HCT116 (cell line): ENCODE measurements around the gene ZCCHC2. TPM values are rescaled to one million over a fixed set of nuclear protein-coding genes. Genes with fewer than 3 reads are reported as not detected.

Source experiments
- ATAC-seq: fragments of 200-7000 bp; cut with Tn5 transposase; 2 replicates; pipeline ENCODE4 v1.9.1; 2020; ENCODE audit warnings: mild to moderate bottlenecking, moderate library complexity
- BruUV-seq: library from RNA; stranded (reverse); fragments of 400-500 nt; replicated peaks from 2 replicates; lab custom pipeline; 2021; lab: Mats Ljungman, UMichigan
- CTCF ChIA-PET: fragments of 300-600 bp; sonication (Branson Sonifier 250); formaldehyde crosslinking; loops from one replicate; lab custom pipeline; 2021; ENCODE audit warnings: antibody characterized with exemption; lab: Charles Lee
- POLR2A ChIA-PET: fragments of 300-600, 350-600 bp; sonication (Branson Sonifier 250); formaldehyde crosslinking; loops from one replicate; lab custom pipeline; 2021; ENCODE audit warnings: antibody characterized with exemption; lab: Charles Lee
- RAD21 ChIA-PET, 2 experiments: fragments of 300-600 bp; sonication (Branson Sonifier 250); formaldehyde crosslinking; loops; one replicate each; lab custom pipeline; 2023; ENCODE audit warnings: low total read pairs in 2 of 2; ENCODE audit not compliant: uncharacterized antibody in 2 of 2, unreplicated experiment in 2 of 2, low non-redundant PET in 1 of 2; lab: Charles Lee
- DNase-seq: peaks from one replicate; pipeline ENCODE4 v3.0.0-alpha.2; 2010; ENCODE audit warnings: low read depth, low spot score
- H2AFZ ChIP-seq: fragments of 200-600 bp; shearing (Covaris generic), sonication (generic); 2 replicates; pipeline ENCODE4 v1.6.1; 2017; ENCODE audit warnings: low read depth, mixed run types, mixed read lengths, antibody characterized with exemption, low read length; ENCODE audit not compliant: poor library complexity, severe bottlenecking
- H3K27ac ChIP-seq: 2 replicates; pipeline ENCODE4 v1.5.1; 2012; ENCODE audit warnings: low read depth, low read length
- H3K27me3 ChIP-seq: fragments of 200-600 bp; sonication (generic); 2 replicates; pipeline ENCODE4 v1.6.1; 2016; ENCODE audit warnings: mixed run types, low read length, mixed read lengths; ENCODE audit not compliant: insufficient read depth
- H3K36me3 ChIP-seq, 2 experiments: fragments of 200-500 bp in 1 of 2; fragments of 200-600 bp in 1 of 2; sonication (Bioruptor generic) in 1 of 2; sonication (generic) in 1 of 2; 2 replicates each; pipeline versions ENCODE4 v1.5.1 to v1.6.1; 2014 to 2016; ENCODE audit warnings: low read length in 2 of 2, inconsistent platforms in 1 of 2, mixed read lengths in 1 of 2, mixed run types in 1 of 2; ENCODE audit not compliant: insufficient read depth in 2 of 2, control insufficient read depth in 1 of 2
- H3K4me1 ChIP-seq, 2 experiments: fragments of 200-600 bp in 1 of 2; sonication (generic) in 1 of 2; 2 replicates each; pipeline versions ENCODE4 v1.5.1 to v1.6.1; 2012 to 2017; ENCODE audit warnings: low read length in 2 of 2, inconsistent platforms in 1 of 2, mild to moderate bottlenecking in 1 of 2, mixed read lengths in 1 of 2, mixed run types in 1 of 2, moderate library complexity in 1 of 2; ENCODE audit not compliant: insufficient read depth in 2 of 2, control insufficient read depth in 1 of 2
- H3K4me2 ChIP-seq: fragments of 200-600 bp; sonication (generic); 2 replicates; pipeline ENCODE4 v1.6.1; 2017; ENCODE audit warnings: mixed run types, low read length, mixed read lengths
- H3K4me3 ChIP-seq, 2 experiments: fragments of 200-600 bp in 1 of 2; sonication (generic) in 1 of 2; replicated peaks in 1 of 2; 2 replicates each; pipeline ENCODE4 v1.5.1; 2011 to 2016; ENCODE audit warnings: low read length in 2 of 2, control low read depth in 1 of 2, low read depth in 1 of 2, mild to moderate bottlenecking in 1 of 2, mixed read lengths in 1 of 2, mixed run types in 1 of 2
- H3K79me2 ChIP-seq: fragments of 200-600 bp; sonication (generic); 2 replicates; pipeline ENCODE4 v1.6.1; 2017; ENCODE audit warnings: mild to moderate bottlenecking, mixed run types, low read length, moderate library complexity, mixed read lengths; ENCODE audit not compliant: insufficient read depth
- H3K9ac ChIP-seq: fragments of 200-600 bp; sonication (generic); 2 replicates; pipeline ENCODE4 v1.6.1; 2016; ENCODE audit warnings: low read length, mixed read lengths
- H3K9me2 ChIP-seq: fragments of 200-600 bp; sonication (generic), shearing (Covaris generic); 2 replicates; pipeline ENCODE4 v1.6.1; 2017; ENCODE audit warnings: mixed run types, mild to moderate bottlenecking, moderate library complexity; ENCODE audit not compliant: insufficient read depth
- H3K9me3 ChIP-seq, 2 experiments: fragments of 200-500 bp in 1 of 2; fragments of 200-600 bp in 1 of 2; sonication (Bioruptor generic) in 1 of 2; sonication (generic) in 1 of 2; 2 replicates each; pipeline ENCODE4 v1.6.1; 2014 to 2017; ENCODE audit warnings: low read length in 2 of 2, mixed read lengths in 2 of 2, inconsistent platforms in 1 of 2, low read depth in 1 of 2, mild to moderate bottlenecking in 1 of 2, mixed run types in 1 of 2, moderate library complexity in 1 of 2; ENCODE audit not compliant: control insufficient read depth in 1 of 2, insufficient read depth in 1 of 2
- H4K20me1 ChIP-seq: fragments of 200-600 bp; sonication (generic), shearing (Covaris generic); 2 replicates; pipeline ENCODE4 v1.6.1; 2017; ENCODE audit warnings: mixed run types, mild to moderate bottlenecking, moderate library complexity; ENCODE audit not compliant: insufficient read depth
- ATF3 ChIP-seq: IDR thresholded peaks from 2 replicates; pipeline ENCODE4 v1.6.1; 2012
- CBX3 ChIP-seq: IDR thresholded peaks from 2 replicates; pipeline ENCODE4 v1.6.1; 2012; ENCODE audit warnings: low read depth
- ELF1 ChIP-seq: IDR thresholded peaks from 2 replicates; pipeline ENCODE4 v1.6.1; 2012; ENCODE audit warnings: low read depth, borderline replicate concordance
- EZH2 ChIP-seq: fragments of 200-600 bp; sonication (generic); IDR thresholded peaks from 2 replicates; pipeline ENCODE4 v1.6.1; 2017; ENCODE audit warnings: antibody characterized with exemption, mixed run types
- FOSL1 ChIP-seq: IDR thresholded peaks from 2 replicates; pipeline ENCODE4 v1.6.1; 2012; ENCODE audit warnings: low read depth
- JUND ChIP-seq: IDR thresholded peaks from 2 replicates; pipeline ENCODE4 v1.6.1; 2012
- MAX ChIP-seq: IDR thresholded peaks from 2 replicates; pipeline ENCODE4 v1.6.1; 2012
- POLR2AphosphoS5 ChIP-seq: IDR thresholded peaks from 2 replicates; pipeline ENCODE4 v1.6.1; 2011; ENCODE audit warnings: mild to moderate bottlenecking, low read depth, low read length, moderate library complexity
- RAD21 ChIP-seq: IDR thresholded peaks from 2 replicates; pipeline ENCODE4 v1.6.1; 2012; ENCODE audit warnings: low read depth, mild to moderate bottlenecking
- SIN3A ChIP-seq: IDR thresholded peaks from 2 replicates; pipeline ENCODE4 v1.6.1; 2012; ENCODE audit warnings: low read depth
- SRF ChIP-seq: IDR thresholded peaks from 2 replicates; pipeline ENCODE4 v1.6.1; 2012; ENCODE audit warnings: low read depth
- YY1 ChIP-seq: IDR thresholded peaks from 2 replicates; pipeline ENCODE4 v1.6.1; 2011; ENCODE audit warnings: low read length, low read depth, moderate library complexity, mild to moderate bottlenecking; ENCODE audit not compliant: insufficient replicate concordance; ENCODE audit errors: extremely low read depth
- ZBTB33 ChIP-seq: IDR thresholded peaks from 2 replicates; pipeline ENCODE4 v1.6.1; 2011; ENCODE audit warnings: mild to moderate bottlenecking, low read length, moderate library complexity; ENCODE audit not compliant: insufficient replicate concordance; ENCODE audit errors: extremely low read depth
- ZFX ChIP-seq: fragments of 450-650 bp; IDR thresholded peaks from 2 replicates; pipeline ENCODE4 v1.6.1; 2017
- ZNF274 ChIP-seq: fragments of 200-500 bp; sonication (Bioruptor generic); IDR thresholded peaks from 2 replicates; pipeline ENCODE4 v1.6.1; 2014; ENCODE audit warnings: mild to moderate bottlenecking, low read depth, low read length, inconsistent platforms
- intact Hi-C: fragments of 100-400 bp; cut with micrococcal nuclease; formaldehyde crosslinking; loops from 2 replicates; pipeline ENCODE4 v1.10.0; 2022
- total RNA-seq: library from RNA; stranded (reverse); gene quantifications from one replicate; pipeline ENCODE4 v1.2.1, GENCODE V29; 2021; ENCODE audit not compliant: unreplicated experiment

Gene ZCCHC2
- total RNA-seq, 1 experiment from 2014 or later: 17.7 TPM

GRCh38 chr18:62518460-62519375 is 4.1 kb upstream of the ZCCHC2 start:
- no peak overlapping the region for H3K27ac ChIP-seq
- H3K9me3 ChIP-seq: 0 out of 4 replicates have a peak, but pooled peaks cover 0 to 5% of the 10 kb centered on the region in 2 experiments
- intact Hi-C loops: no loop called here
- H3K9me2 ChIP-seq: no peaks in the 10 kb centered on the region
- peaks cover 8% of the 10 kb centered on the region for H3K79me2 ChIP-seq
- H3K27me3 ChIP-seq: no peaks in the 10 kb centered on the region
- no peak overlapping the region for H3K4me2 ChIP-seq
- BruUV-seq: no TSS peak
- no peak for DNase-seq
- no peaks in the 10 kb centered on the region for H4K20me1 ChIP-seq
- no peak overlapping the region for H3K9ac ChIP-seq
- H2AFZ ChIP-seq: no peak overlapping the region
- no peaks in the 10 kb centered on the region for H3K36me3 ChIP-seq
- H3K4me3 ChIP-seq: no peak overlapping the region
- CTCF ChIA-PET: no interaction called here
- TF ChIP-seq SRF: no peak
- TF ChIP-seq FOSL1: no peak
- no peak for TF ChIP-seq SIN3A
- no peak for TF ChIP-seq JUND
- TF ChIP-seq MAX: no peak
- no peak for TF ChIP-seq ZNF274
- TF ChIP-seq, all 23 proteins: peak for 0
- ChIA-PET POLR2A (no interaction called here), RAD21 (no interaction called here)
- no peak for ATAC-seq
- peaks cover 5 to 10% of the 10 kb centered on the region in 2 experiments; a peak in 3 of 4 replicates for H3K4me1 ChIP-seq

GRCh38 chr18:62519684-62520083 is 3.1 kb upstream of the ZCCHC2 start:
- peaks cover 5 to 10% of the 10 kb centered on the region in 2 experiments; a peak in 3 of 4 replicates for H3K4me1 ChIP-seq
- H3K4me3 ChIP-seq: no peak overlapping the region
- no peaks in the 10 kb centered on the region for H4K20me1 ChIP-seq
- H3K9me3 ChIP-seq: 0 out of 4 replicates have a peak, but pooled peaks cover 0 to under 1% of the 10 kb centered on the region in 2 experiments
- no peak overlapping the region for H3K4me2 ChIP-seq
- no peak overlapping the region for H2AFZ ChIP-seq
- POLR2A ChIA-PET: no interaction called here
- H3K9ac ChIP-seq: no peak overlapping the region
- H3K79me2 ChIP-seq: peaks cover 17% of the 10 kb centered on the region
- no TSS peak for BruUV-seq
- no peaks in the 10 kb centered on the region for H3K36me3 ChIP-seq
- no peak overlapping the region for H3K27ac ChIP-seq
- DNase-seq (no peak), ATAC-seq (no peak)
- H3K9me2 ChIP-seq: no peaks in the 10 kb centered on the region
- intact Hi-C loops: loop anchor here (1.0 kb wide), 1 partner anchor 91 kb away; no protein-coding TSS in a partner anchor
- RAD21 ChIA-PET: no interaction called here
- CTCF ChIA-PET: no interaction called here
- no peaks in the 10 kb centered on the region for H3K27me3 ChIP-seq
- TF ChIP-seq SRF (no peak), JUND (no peak), ELF1 (no peak), ATF3 (no peak), RAD21 (no peak), CBX3 (no peak), FOSL1 (no peak), ZBTB33 (no peak), POLR2AphosphoS5 (no peak), ZFX (no peak), YY1 (no peak), EZH2 (no peak)
